ENCODE data around the gene SLC7A1.

SLC7A1 gene

DNA sequence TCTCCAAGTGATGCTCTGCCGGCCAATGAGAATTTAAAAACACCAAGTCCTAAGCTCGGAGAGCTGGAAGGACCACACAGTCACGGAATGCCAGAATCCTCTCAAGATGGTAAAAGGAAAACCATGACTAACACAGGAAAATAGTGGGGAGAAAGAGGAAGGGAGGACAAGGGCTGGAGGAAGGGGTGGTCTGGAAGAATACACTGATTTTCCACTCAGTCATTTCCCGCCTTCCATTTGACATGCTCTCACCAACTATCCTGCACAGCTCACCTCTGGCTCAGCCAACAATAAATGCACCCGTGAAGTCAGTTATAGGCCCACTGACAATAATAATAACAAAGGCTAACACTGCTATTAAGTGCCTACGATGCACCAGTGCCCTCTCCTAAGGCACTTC, 31.5 kb downstream of the SLC7A1 start:
- no peak for TF ChIP-seq EZH2phosphoT487 (conservative IDR thresholded peaks at IDR 0.05; ENCODE audit: low read length)
- no peak for TF ChIP-seq CTCF (IDR thresholded peaks at IDR 0.05; ENCODE audit: insufficient read depth, low read length, poor library complexity, severe bottlenecking)
- H3K36me3 ChIP-seq (ENCODE audit: low read length) = no peaks in the 10 kb centered on the region
- no peak overlapping the region for H3K9ac ChIP-seq (ENCODE audit: low read length)
- no peaks in the 10 kb centered on the region for H3K9me3 ChIP-seq (ENCODE audit: insufficient read depth, low read length)
- H3K27me3 ChIP-seq (ENCODE audit: low read length) = no peaks in the 10 kb centered on the region
- no peak overlapping the region for H3K27ac ChIP-seq (ENCODE audit: low read depth, low read length)
- peaks cover 96% of the 10 kb centered on the region for H3K79me2 ChIP-seq (ENCODE audit: insufficient read depth, low read length)
- peaks cover 16% of the 10 kb centered on the region for H3F3A ChIP-seq (ENCODE audit: insufficient read depth)
- no peak overlapping the region for H2AFZ ChIP-seq (ENCODE audit: low read depth, low read length, severe bottlenecking)
- H4K20me1 ChIP-seq (ENCODE audit: low read depth, low read length) = peaks cover 80% of the 10 kb centered on the region
- no peak overlapping the region for H3K4me2 ChIP-seq (ENCODE audit: low read depth, low read length, poor library complexity, severe bottlenecking)
- H3K4me3 ChIP-seq (ENCODE audit: insufficient read depth, low read length, poor library complexity, severe bottlenecking) = no peak overlapping the region
- H3K9me2 ChIP-seq (replicated peaks; ENCODE audit: insufficient read depth, low read length) = no peaks in the 10 kb centered on the region

DNA sequence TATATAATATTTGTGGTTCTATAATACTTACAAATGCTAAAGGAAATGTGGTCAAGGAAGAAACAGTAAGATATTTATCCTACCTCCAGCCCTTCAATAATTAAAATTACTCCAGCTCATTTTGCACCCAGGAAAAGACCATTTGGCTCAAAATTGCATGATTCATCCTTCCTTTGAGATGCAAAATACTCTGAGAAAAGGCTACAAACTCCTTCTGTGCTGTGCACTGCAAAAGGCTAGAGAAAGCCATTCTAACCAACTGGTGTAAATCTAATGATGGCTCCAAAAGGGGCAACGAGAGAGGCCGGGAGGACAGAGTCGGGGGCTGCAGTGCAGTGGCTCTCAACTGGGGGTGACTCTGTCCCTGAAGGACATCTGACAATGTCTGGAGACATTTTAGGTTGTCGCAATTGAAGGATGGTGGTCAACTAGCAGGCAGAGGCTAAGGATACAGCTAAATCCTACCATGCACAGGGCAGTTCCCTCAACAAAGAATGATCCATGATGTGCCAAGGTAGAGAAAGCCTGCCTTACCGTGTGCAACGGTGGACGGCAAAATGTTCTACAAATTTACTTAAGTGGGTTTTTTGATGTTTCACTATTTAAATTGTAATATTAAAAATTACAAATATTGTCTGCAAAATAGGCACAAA, 32.6 kb downstream of the SLC7A1 start:
- Histone ChIP-seq H3K4me2 (ENCODE audit: low read depth, low read length, poor library complexity, severe bottlenecking) (no peak overlapping the region), H4K20me1 (ENCODE audit: low read depth, low read length) (peaks cover 70% of the 10 kb centered on the region), H3K9ac (ENCODE audit: low read length) (no peak overlapping the region), H3K4me3 (ENCODE audit: insufficient read depth, low read length, poor library complexity, severe bottlenecking) (no peak overlapping the region), H3F3A (ENCODE audit: insufficient read depth) (peaks cover 16% of the 10 kb centered on the region), H3K27ac (ENCODE audit: low read depth, low read length) (no peak overlapping the region), H3K9me2 (replicated peaks; ENCODE audit: insufficient read depth, low read length) (no peaks in the 10 kb centered on the region), H3K36me3 (ENCODE audit: low read length) (no peaks in the 10 kb centered on the region), H3K9me3 (ENCODE audit: insufficient read depth, low read length) (no peaks in the 10 kb centered on the region), H3K27me3 (ENCODE audit: low read length) (no peaks in the 10 kb centered on the region), H2AFZ (ENCODE audit: low read depth, low read length, severe bottlenecking) (no peak overlapping the region), H3K79me2 (ENCODE audit: insufficient read depth, low read length) (peaks cover 85% of the 10 kb centered on the region)
- TF ChIP-seq CTCF (IDR thresholded peaks at IDR 0.05; ENCODE audit: insufficient read depth, low read length, poor library complexity, severe bottlenecking) (no peak), EZH2phosphoT487 (conservative IDR thresholded peaks at IDR 0.05; ENCODE audit: low read length) (no peak)

GRCh38 chr13:29561918-29562317, 33.6 kb downstream of the SLC7A1 start:
- H3K9me3 ChIP-seq (ENCODE audit: insufficient read depth, low read length) = no peaks in the 10 kb centered on the region
- no peak overlapping the region for H3K4me2 ChIP-seq (ENCODE audit: low read depth, low read length, poor library complexity, severe bottlenecking)
- no peak for TF ChIP-seq CTCF (IDR thresholded peaks at IDR 0.05; ENCODE audit: insufficient read depth, low read length, poor library complexity, severe bottlenecking)
- TF ChIP-seq EZH2phosphoT487 (conservative IDR thresholded peaks at IDR 0.05; ENCODE audit: low read length) = no peak
- peaks cover 16% of the 10 kb centered on the region for H3F3A ChIP-seq (ENCODE audit: insufficient read depth)
- H2AFZ ChIP-seq (ENCODE audit: low read depth, low read length, severe bottlenecking) = no peak overlapping the region
- H3K27me3 ChIP-seq (ENCODE audit: low read length) = no peaks in the 10 kb centered on the region
- H4K20me1 ChIP-seq (ENCODE audit: low read depth, low read length) = peaks cover 67% of the 10 kb centered on the region
- no peak overlapping the region for H3K27ac ChIP-seq (ENCODE audit: low read depth, low read length)
- H3K9me2 ChIP-seq (replicated peaks; ENCODE audit: insufficient read depth, low read length) = no peaks in the 10 kb centered on the region
- no peak overlapping the region for H3K4me3 ChIP-seq (ENCODE audit: insufficient read depth, low read length, poor library complexity, severe bottlenecking)
- peaks cover 83% of the 10 kb centered on the region for H3K79me2 ChIP-seq (ENCODE audit: insufficient read depth, low read length)
- H3K36me3 ChIP-seq (ENCODE audit: low read length) = no peaks in the 10 kb centered on the region
- H3K9ac ChIP-seq (ENCODE audit: low read length) = no peak overlapping the region
